ENCODE measurements around the gene CNP. TPM values are rescaled to one million over a fixed set of nuclear protein-coding genes. Genes with fewer than 3 reads are reported as not detected.
A peak's percentile ranks its signal among the peaks of the same experiment; 100 is the strongest.

CNP gene
- total RNA-seq, 1 donor from 2014 or later, result 54.0 TPM

DNA sequence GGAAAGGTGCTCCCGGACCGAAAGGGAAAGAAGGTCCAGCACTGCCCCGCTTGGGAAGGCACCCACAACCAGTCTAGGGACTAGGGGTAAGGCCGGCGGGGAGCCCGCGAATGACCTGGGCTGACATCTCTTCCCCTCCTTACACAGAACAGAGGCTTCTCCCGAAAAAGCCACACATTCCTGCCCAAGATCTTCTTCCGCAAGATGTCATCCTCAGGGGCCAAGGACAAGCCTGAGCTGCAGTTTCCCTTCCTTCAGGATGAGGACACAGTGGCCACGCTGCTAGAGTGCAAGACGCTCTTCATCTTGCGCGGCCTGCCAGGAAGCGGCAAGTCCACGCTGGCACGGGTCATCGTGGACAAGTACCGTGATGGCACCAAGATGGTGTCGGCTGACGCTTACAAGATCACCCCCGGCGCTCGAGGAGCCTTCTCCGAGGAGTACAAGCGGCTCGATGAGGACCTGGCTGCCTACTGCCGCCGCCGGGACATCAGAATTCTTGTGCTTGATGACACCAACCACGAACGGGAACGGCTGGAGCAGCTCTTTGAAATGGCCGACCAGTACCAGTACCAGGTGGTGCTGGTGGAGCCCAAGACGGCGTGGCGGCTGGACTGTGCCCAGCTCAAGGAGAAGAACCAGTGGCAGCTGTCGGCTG is 1.5 kb downstream of the CNP start:
- intact Hi-C loops (cut with DNase I), result loop anchor here (5.0 kb wide), 2 partner anchors 49 to 144 kb away; partner anchors contain the start of genes DHX58 and DNAJC7
- TF ChIP-seq, protein P1, sequence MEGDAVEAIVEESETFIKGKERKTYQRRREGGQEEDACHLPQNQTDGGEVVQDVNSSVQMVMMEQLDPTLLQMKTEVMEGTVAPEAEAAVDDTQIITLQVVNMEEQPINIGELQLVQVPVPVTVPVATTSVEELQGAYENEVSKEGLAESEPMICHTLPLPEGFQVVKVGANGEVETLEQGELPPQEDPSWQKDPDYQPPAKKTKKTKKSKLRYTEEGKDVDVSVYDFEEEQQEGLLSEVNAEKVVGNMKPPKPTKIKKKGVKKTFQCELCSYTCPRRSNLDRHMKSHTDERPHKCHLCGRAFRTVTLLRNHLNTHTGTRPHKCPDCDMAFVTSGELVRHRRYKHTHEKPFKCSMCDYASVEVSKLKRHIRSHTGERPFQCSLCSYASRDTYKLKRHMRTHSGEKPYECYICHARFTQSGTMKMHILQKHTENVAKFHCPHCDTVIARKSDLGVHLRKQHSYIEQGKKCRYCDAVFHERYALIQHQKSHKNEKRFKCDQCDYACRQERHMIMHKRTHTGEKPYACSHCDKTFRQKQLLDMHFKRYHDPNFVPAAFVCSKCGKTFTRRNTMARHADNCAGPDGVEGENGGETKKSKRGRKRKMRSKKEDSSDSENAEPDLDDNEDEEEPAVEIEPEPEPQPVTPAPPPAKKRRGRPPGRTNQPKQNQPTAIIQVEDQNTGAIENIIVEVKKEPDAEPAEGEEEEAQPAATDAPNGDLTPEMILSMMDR (IDR thresholded peaks at IDR 0.05), result no peak
- TF ChIP-seq POLR2AphosphoS5 (IDR thresholded peaks at IDR 0.05; ENCODE audit: insufficient read depth in 1 of 2, low read depth in 1 of 2) (no peak), POLR2A (IDR thresholded peaks at IDR 0.05) (no peak)
- Histone ChIP-seq H3K4me3 (peak overlapping the region; percentile 75 to 87), H3K27me3 (no peaks in the 10 kb centered on the region), H3K4me1 (peaks cover 65% of the 10 kb centered on the region), H3K27ac (peak overlapping the region; percentile 92), H3K9me3 (no peaks in the 10 kb centered on the region), H3K36me3 (peaks cover 0 to 39% of the 10 kb centered on the region in 2 donors)
- DNase-seq (ENCODE audit: extremely low spot score in 2 of 2), result no peak

DNA sequence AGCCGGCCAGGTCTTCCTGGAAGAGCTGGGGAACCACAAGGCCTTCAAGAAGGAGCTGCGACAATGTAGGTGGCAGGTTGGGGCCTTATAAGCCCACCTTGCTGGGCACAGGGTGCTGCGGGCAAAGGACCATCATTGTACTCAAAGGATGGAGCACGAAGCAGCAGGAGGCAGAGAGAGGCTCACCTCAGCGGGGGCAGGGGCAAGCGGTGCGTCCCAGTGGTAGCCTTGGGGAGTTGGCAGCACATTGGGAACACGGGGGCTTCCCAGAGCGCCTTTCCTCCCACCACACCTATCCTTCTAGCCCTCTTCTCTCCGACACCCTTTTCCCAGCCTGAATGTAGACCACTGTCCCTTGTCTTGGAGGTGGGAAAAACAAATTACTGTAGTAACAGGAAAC is 2.1 kb downstream of the CNP start:
- H3K27me3 ChIP-seq, result no peaks in the 10 kb centered on the region

DNA sequence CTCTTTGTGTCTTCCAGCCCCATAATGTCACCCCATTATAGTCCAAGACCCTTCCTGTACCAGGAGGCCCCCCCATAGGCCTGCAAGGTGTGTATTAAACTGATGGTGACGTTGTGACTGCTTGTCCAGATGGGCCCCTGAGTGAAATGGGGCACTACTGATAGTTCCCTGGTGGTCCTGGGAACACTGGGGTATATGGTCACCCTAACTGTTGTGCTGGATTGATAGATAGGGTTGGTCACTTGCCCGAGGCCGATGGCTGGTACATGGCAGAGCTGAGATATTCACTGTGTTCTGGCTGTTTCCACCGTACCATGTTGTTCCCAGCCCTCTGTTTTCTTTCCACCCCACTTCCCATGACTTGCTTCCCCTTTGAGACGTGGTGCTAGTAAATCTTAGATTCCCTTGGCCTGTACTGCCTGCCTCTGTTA is 4.3 kb downstream of the CNP start:
- Histone ChIP-seq H3K27me3 (no peaks in the 10 kb centered on the region), H3K4me3 (no peak overlapping the region), H3K4me1 (peaks cover 86% of the 10 kb centered on the region), H3K9me3 (no peaks in the 10 kb centered on the region), H3K27ac (peak overlapping the region; percentile 37), H3K36me3 (peaks cover 0 to 65% of the 10 kb centered on the region in 2 donors)
- TF ChIP-seq POLR2AphosphoS5 (IDR thresholded peaks at IDR 0.05; ENCODE audit: insufficient read depth in 1 of 2, low read depth in 1 of 2), result no peak
- no peak for TF ChIP-seq POLR2A (IDR thresholded peaks at IDR 0.05)
- TF ChIP-seq, protein P1 (IDR thresholded peaks at IDR 0.05), result no peak
- intact Hi-C loops (cut with DNase I), result no loop called here
- no peak for DNase-seq (ENCODE audit: extremely low spot score in 2 of 2)

More for the DNA sequence above, 2.1 kb downstream of the CNP start:
- no peak for DNase-seq (ENCODE audit: extremely low spot score in 2 of 2)
- no peak overlapping the region for H3K4me3 ChIP-seq
- no peaks in the 10 kb centered on the region for H3K9me3 ChIP-seq
- H3K27ac ChIP-seq, result no peak overlapping the region
- peaks cover 71% of the 10 kb centered on the region for H3K4me1 ChIP-seq
- TF ChIP-seq POLR2A (IDR thresholded peaks at IDR 0.05) (no peak), POLR2AphosphoS5 (IDR thresholded peaks at IDR 0.05; ENCODE audit: insufficient read depth in 1 of 2, low read depth in 1 of 2) (no peak)
- TF ChIP-seq, protein P1 (IDR thresholded peaks at IDR 0.05), result no peak
- intact Hi-C loops (cut with DNase I), result loop anchor here (5.0 kb wide), 2 partner anchors 49 to 144 kb away; partner anchors contain the start of genes DHX58 and DNAJC7
- H3K36me3 ChIP-seq, result peaks cover 0 to 44% of the 10 kb centered on the region in 2 donors

DNA sequence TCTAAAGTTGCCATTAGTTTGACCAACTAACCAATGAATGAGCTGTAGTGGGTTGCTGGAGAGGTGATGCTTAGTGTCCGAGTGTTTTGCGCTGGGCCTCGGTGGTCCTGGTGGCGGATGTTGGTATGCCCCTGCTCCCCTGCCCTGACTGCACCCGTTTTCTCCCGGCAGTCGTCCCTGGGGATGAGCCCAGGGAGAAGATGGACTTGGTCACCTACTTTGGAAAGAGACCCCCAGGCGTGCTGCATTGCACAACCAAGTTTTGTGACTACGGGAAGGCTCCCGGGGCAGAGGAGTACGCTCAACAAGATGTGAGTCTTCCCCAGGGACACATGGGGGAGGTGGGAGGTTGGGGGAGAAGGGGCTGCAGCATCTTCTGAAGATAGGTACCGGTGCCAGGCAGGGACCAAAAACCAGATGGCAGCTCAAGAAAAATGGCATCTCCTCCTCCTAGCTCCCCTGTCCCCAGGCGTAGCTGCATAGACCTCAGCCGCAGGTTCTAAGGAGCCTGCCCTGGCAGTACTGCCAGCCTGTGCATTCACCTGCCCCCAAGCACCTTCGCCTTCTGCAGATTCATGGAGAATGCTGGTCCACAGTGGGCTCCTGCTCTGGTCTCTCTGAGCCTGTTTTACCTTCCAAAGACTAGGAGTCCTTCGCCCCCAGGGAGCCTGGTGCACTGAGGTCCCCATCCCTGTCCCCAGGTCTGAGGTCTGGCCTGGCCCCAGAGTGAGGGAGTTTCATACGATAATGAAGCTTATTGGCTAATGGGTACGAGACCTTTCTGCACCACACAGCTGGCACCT is 5.3 kb downstream of the CNP start:
- DNase-seq (ENCODE audit: extremely low spot score in 2 of 2), result no peak
- H3K27ac ChIP-seq, result no peak overlapping the region
- H3K27me3 ChIP-seq, result no peaks in the 10 kb centered on the region
- no peaks in the 10 kb centered on the region for H3K9me3 ChIP-seq
- no peak overlapping the region for H3K4me3 ChIP-seq
- H3K4me1 ChIP-seq, result peaks cover 94% of the 10 kb centered on the region
- H3K36me3 ChIP-seq, result peaks cover 0 to 70% of the 10 kb centered on the region in 2 donors
- intact Hi-C loops (cut with DNase I), result no loop called here
- TF ChIP-seq POLR2AphosphoS5 (IDR thresholded peaks at IDR 0.05; ENCODE audit: insufficient read depth in 1 of 2, low read depth in 1 of 2) (no peak), POLR2A (IDR thresholded peaks at IDR 0.05) (no peak)
- TF ChIP-seq, protein P1 (IDR thresholded peaks at IDR 0.05), result no peak

Data from vagina (tissue), 2 donors.